Vagina (tissue), 2 donors: ENCODE data around the gene P3H2. TPM values are rescaled to one million over a fixed set of nuclear protein-coding genes. Genes with fewer than 3 reads are reported as not detected.

Experiments used
- DNase-seq, 2 donors: peaks; one replicate each; pipeline ENCODE4 v3.0.0-alpha.2; 2017; ENCODE audit errors: extremely low spot score in 2 of 2
- H3K27ac ChIP-seq: fragments of 200-600 bp; sonication (generic); one replicate; pipeline ENCODE4 v1.5.1; 2019
- H3K27me3 ChIP-seq: fragments of 200-600 bp; sonication (generic); one replicate; pipeline ENCODE4 v1.5.1; 2019
- H3K36me3 ChIP-seq, 2 donors: fragments of 200-600 bp; sonication (generic); one replicate each; pipeline ENCODE4 v1.5.1; 2017 to 2019
- H3K4me1 ChIP-seq: fragments of 200-600 bp; sonication (generic); one replicate; pipeline ENCODE4 v1.5.1; 2019
- H3K4me3 ChIP-seq, 2 donors: fragments of 200-600 bp; sonication (generic); 1 replicate in 1 of 2; 2 replicates in 1 of 2; pipeline ENCODE4 v1.5.1; 2016 to 2019
- H3K9me3 ChIP-seq: fragments of 200-600 bp; sonication (generic); one replicate; pipeline ENCODE4 v1.5.1; 2019
- CTCF ChIP-seq, 3 experiments: fragments of 450-650 bp in 2 of 3; fragments of 200-600 bp in 1 of 3; sonication (generic) in 1 of 3; IDR thresholded peaks; one replicate each; pipeline ENCODE4 v1.5.1; 2017 to 2019; ENCODE audit warnings: antibody characterized with exemption in 3 of 3, mild to moderate bottlenecking in 2 of 3, moderate library complexity in 2 of 3
- POLR2A ChIP-seq, 2 donors: fragments of 450-650 bp; IDR thresholded peaks; one replicate each; pipeline ENCODE4 v1.6.1; 2017; ENCODE audit warnings: antibody characterized with exemption in 2 of 2, mild to moderate bottlenecking in 2 of 2, moderate library complexity in 2 of 2
- POLR2AphosphoS5 ChIP-seq, 2 donors: sonication (generic); formaldehyde crosslinking; IDR thresholded peaks; one replicate each; pipeline ENCODE4 v1.9.0; 2017; ENCODE audit warnings: antibody characterized with exemption in 2 of 2, mild to moderate bottlenecking in 2 of 2, low read depth in 1 of 2; ENCODE audit not compliant: insufficient read depth in 1 of 2
- intact Hi-C: fragments of 100-400 bp; cut with DNase I; formaldehyde crosslinking; loops from one replicate; pipeline ENCODE4 v1.15.1; 2023
- total RNA-seq: library from RNA; depleted of rRNA; stranded (reverse); fragments of >200 nt; gene quantifications from one replicate; pipeline ENCODE4 v1.2.3, GENCODE V29; 2016

P3H2 gene
- total RNA-seq, 1 donor from 2014 or later, result 41.7 TPM

DNA sequence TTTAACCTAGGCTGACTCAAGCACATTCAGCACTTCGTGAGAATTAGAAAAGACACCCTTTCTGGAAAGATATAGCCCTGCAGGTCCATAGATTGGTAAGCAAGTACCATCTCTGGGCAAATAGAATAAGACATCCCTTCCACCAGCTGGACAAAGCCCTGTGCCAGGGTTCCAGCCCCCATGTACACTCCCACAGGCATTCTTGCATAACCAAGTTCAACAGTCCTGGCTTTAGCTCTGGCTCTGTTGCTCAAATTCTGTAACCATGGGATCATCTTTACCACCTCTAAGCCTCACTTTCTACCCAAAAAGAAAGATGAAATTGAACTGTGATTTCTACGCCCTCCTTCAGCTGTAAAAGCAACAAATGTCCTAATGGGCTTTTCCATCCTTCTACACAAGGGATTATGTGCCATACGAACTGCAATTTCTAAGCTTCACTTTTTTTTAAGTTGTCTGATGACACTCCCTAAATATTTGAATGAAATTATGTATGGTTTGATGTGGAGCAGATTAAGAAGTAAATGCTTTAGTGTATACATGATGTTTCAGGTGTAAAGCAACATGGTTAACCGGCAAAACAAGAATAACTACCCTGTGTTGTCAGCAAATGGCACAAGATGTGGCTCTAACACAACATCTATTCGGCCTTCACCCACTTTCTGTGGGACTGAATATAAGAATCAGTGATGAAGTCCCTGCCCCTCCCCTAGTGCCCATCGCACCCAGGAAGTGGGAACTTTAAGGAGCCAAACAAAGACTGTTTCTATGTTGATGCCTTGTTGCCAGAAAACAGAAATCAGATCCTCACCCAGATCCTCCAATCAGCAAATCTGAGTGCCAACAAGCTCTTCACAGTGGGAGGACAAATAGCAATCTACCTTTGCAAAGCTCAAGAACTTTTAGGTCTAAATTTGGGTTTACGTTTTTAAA lies 165.7 kb downstream of the P3H2 start:
- Histone ChIP-seq H3K27me3 (no peaks in the 10 kb centered on the region), H3K9me3 (no peaks in the 10 kb centered on the region), H3K36me3 (no peaks in the 10 kb centered on the region), H3K4me3 (no peak overlapping the region), H3K27ac (no peak overlapping the region), H3K4me1 (peaks cover 6% of the 10 kb centered on the region)
- intact Hi-C loops, result no loop called here
- no peak for TF ChIP-seq POLR2A (IDR thresholded peaks at IDR 0.05)
- no peak for TF ChIP-seq CTCF (IDR thresholded peaks at IDR 0.05)
- TF ChIP-seq POLR2AphosphoS5 (IDR thresholded peaks at IDR 0.05; ENCODE audit: insufficient read depth in 1 of 2, low read depth in 1 of 2), result no peak
- no peak for DNase-seq

DNA sequence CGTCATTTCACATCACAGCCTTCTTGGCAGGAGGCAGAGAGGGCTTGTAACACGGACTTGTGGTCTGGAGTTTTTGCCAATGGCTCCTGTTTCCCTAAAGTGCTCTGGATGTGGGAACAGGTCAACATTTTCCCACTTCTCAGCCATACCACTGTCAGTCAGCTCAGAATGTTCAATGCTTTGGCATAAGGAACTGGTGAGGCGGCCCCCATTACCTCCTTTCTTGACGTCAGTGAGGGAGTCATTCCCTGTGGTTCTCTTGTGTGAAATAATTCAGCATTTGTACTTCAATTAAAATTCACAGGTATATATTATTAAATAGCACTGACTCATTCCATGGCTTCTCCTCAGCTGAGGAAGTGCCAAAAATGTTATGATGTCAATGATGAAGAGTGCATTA lies 167.1 kb downstream of the P3H2 start:
- intact Hi-C loops, result no loop called here
- no peak for DNase-seq
- no peak overlapping the region for H3K4me3 ChIP-seq
- TF ChIP-seq POLR2AphosphoS5 (IDR thresholded peaks at IDR 0.05; ENCODE audit: insufficient read depth in 1 of 2, low read depth in 1 of 2) (no peak), CTCF (IDR thresholded peaks at IDR 0.05) (no peak), POLR2A (IDR thresholded peaks at IDR 0.05) (no peak)
- no peaks in the 10 kb centered on the region for H3K36me3 ChIP-seq
- H3K4me1 ChIP-seq, result peaks cover 10% of the 10 kb centered on the region
- no peaks in the 10 kb centered on the region for H3K27me3 ChIP-seq
- no peaks in the 10 kb centered on the region for H3K9me3 ChIP-seq
- no peak overlapping the region for H3K27ac ChIP-seq

DNA sequence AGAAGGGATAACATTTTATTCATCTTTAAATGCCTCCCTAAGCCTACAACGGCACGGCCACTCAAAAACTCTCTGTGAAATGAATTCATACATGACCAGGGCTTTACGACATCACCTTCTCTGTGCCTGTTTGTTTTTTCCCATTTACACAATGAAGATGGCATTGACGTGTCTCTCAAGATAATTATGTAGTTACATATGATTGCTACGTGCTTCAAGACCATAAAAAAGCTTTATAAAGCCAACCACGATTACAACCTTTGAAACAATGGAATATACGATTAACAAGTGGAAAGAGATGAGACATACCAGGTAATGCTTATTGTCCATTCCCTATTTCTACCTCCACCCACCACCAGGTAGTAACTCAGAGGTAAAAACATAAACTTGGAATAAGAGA lies 168.4 kb downstream of the P3H2 start:
- H3K9me3 ChIP-seq, result no peaks in the 10 kb centered on the region
- TF ChIP-seq POLR2A (IDR thresholded peaks at IDR 0.05) (no peak), CTCF (IDR thresholded peaks at IDR 0.05) (no peak), POLR2AphosphoS5 (IDR thresholded peaks at IDR 0.05; ENCODE audit: insufficient read depth in 1 of 2, low read depth in 1 of 2) (no peak)
- H3K4me3 ChIP-seq, result no peak overlapping the region
- DNase-seq, result no peak
- intact Hi-C loops, result no loop called here
- no peaks in the 10 kb centered on the region for H3K36me3 ChIP-seq
- H3K27me3 ChIP-seq, result no peaks in the 10 kb centered on the region
- no peak overlapping the region for H3K27ac ChIP-seq
- H3K4me1 ChIP-seq, result peaks cover 10% of the 10 kb centered on the region

GRCh38 chr3:189950258-189950657 lies 170.4 kb downstream of the P3H2 start:
- no peak overlapping the region for H3K4me3 ChIP-seq
- no peaks in the 10 kb centered on the region for H3K36me3 ChIP-seq
- no peak for DNase-seq
- TF ChIP-seq POLR2AphosphoS5 (IDR thresholded peaks at IDR 0.05; ENCODE audit: insufficient read depth in 1 of 2, low read depth in 1 of 2) (peak in 1 of 2 donors; percentile 62), CTCF (IDR thresholded peaks at IDR 0.05) (no peak)
- H3K9me3 ChIP-seq, result no peaks in the 10 kb centered on the region
- H3K27ac ChIP-seq, result no peak overlapping the region
- H3K4me1 ChIP-seq, result peaks cover 10% of the 10 kb centered on the region
- H3K27me3 ChIP-seq, result no peaks in the 10 kb centered on the region
- intact Hi-C loops, result no loop called here

- peaks cover 10% of the 10 kb centered on the region for H3K4me1 ChIP-seq
- TF ChIP-seq POLR2AphosphoS5 (IDR thresholded peaks at IDR 0.05; ENCODE audit: insufficient read depth in 1 of 2, low read depth in 1 of 2) (no peak), CTCF (IDR thresholded peaks at IDR 0.05) (no peak), POLR2A (IDR thresholded peaks at IDR 0.05) (no peak)
- intact Hi-C loops, result no loop called here
Observed at GRCh38 chr3:189949580-189949979, 171.1 kb downstream of the P3H2 start.

More at GRCh38 chr3:189949580-189949979, 171.1 kb downstream of the P3H2 start:
- no peaks in the 10 kb centered on the region for H3K27me3 ChIP-seq
- H3K4me3 ChIP-seq, result no peak overlapping the region
- no peaks in the 10 kb centered on the region for H3K36me3 ChIP-seq
- H3K9me3 ChIP-seq, result no peaks in the 10 kb centered on the region
- H3K27ac ChIP-seq, result no peak overlapping the region
- no peak for DNase-seq
